PFSK-1 (cell line): ENCODE measurements around the gene APOO.

ENCODE experiments used
- POLR2AphosphoS5 ChIP-seq: IDR thresholded peaks from 2 replicates; pipeline ENCODE4 v1.6.1; 2012; ENCODE audit warnings: low read depth, mild to moderate bottlenecking, control low read depth, low read length, moderate library complexity
- SIN3A ChIP-seq: IDR thresholded peaks from 2 replicates; pipeline ENCODE4 v1.6.1; 2012; ENCODE audit warnings: mild to moderate bottlenecking, low read length, moderate library complexity, borderline replicate concordance; ENCODE audit not compliant: insufficient read depth

GRCh38 chrX:23797371-23798128 is 110.2 kb downstream of the APOO start:
- TF ChIP-seq SIN3A (no peak), POLR2AphosphoS5 (no peak)
